Prostate gland (tissue), 2 donors: Measurements from ENCODE around the gene GRHL1. TPM values are rescaled to one million over a fixed set of nuclear protein-coding genes. Genes with fewer than 3 reads are reported as not detected.

Experiments used
- DNase-seq: peaks from one replicate; pipeline ENCODE4 v3.0.0-alpha.2; 2019; ENCODE audit warnings: low spot score
- H3K27ac ChIP-seq, 2 donors: fragments of 200-600 bp; sonication (generic); 2 replicates each; pipeline ENCODE4 v1.5.1; 2017 to 2019
- H3K27me3 ChIP-seq: fragments of 200-600 bp; sonication (generic); replicated peaks from 2 replicates; pipeline ENCODE4 v1.5.1; 2019; ENCODE audit not compliant: insufficient read depth
- H3K36me3 ChIP-seq, 2 donors: fragments of 200-600 bp; sonication (generic); 1 replicate in 1 of 2; 2 replicates in 1 of 2; pipeline versions ENCODE4 v1.5.1 to v1.8.1; 2017 to 2019
- H3K4me1 ChIP-seq: fragments of 200-600 bp; sonication (generic); replicated peaks from 2 replicates; pipeline ENCODE4 v1.5.1; 2019
- H3K4me3 ChIP-seq, 2 donors: fragments of 200-600 bp; sonication (generic); 2 replicates each; pipeline ENCODE4 v1.5.1; 2017 to 2019
- H3K9me3 ChIP-seq: fragments of 200-600 bp; sonication (generic); 2 replicates; pipeline ENCODE4 v1.5.1; 2017
- CTCF ChIP-seq, 4 experiments: fragments of 200-600 bp in 2 of 4; fragments of 450-650 bp in 2 of 4; sonication (generic) in 2 of 4; IDR thresholded peaks; 1 replicate in 3 of 4; 2 replicates in 1 of 4; pipeline ENCODE4 v1.5.1; 2016 to 2019; ENCODE audit warnings: antibody characterized with exemption in 4 of 4, mild to moderate bottlenecking in 2 of 4, moderate library complexity in 2 of 4
- POLR2A ChIP-seq: fragments of 450-650 bp; IDR thresholded peaks from one replicate; pipeline ENCODE4 v1.6.1; 2016; ENCODE audit warnings: antibody characterized with exemption, mild to moderate bottlenecking
- POLR2AphosphoS5 ChIP-seq: sonication (generic); formaldehyde crosslinking; IDR thresholded peaks from one replicate; pipeline ENCODE4 v1.6.1; 2017; ENCODE audit warnings: antibody characterized with exemption
- WGBS: methylation state at CpG from one replicate; pipeline ENCODE4 v1.1.5; 2018; 5-methylcytosine and 5-hydroxymethylcytosine counted together
- intact Hi-C: fragments of 100-400 bp; cut with DNase I; formaldehyde crosslinking; loops from one replicate; pipeline ENCODE4 v1.14.2; 2022
- total RNA-seq, 2 donors: library from RNA; depleted of rRNA; stranded (reverse); fragments of >200 nt; gene quantifications; one replicate each; pipeline ENCODE4 v1.1.0, GENCODE V29; 2016

Gene GRHL1
- total RNA-seq, 2 donors from 2014 or later: 25.7 to 31.8 TPM

DNA sequence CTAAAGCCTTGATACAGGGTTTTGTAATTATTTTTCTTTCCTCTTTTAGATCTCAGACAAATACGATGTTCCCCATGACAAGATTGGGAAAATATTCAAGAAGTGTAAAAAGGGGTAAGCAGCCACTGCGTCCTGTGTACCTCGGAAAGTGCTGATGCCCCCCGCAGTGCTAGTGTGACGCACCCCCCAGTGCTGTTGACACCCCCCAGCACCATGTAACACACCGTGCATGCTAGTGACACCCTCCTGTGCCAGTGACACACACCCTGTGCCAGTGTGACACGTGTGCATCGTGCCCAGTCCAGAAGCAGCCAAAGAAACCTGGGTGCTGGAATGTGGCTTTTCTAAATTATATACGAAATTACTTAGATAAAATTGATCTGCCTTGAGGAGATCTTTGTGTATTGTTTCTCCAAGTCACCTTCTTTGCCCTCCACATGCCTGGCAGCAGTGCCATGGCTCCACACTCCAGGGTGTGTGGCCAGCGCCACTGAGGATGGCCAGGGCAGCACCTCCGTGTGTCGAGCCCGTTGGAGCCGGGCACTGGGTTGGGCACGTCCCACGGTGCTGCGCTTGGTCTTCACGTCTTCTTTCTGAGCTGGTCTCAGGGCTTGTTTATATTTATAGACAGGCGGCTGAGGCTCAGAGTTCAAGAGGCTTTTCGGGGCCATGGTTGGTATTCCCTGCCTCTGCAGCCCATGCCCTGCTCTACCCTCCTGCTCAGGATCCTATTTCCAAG lies 47.6 kb downstream of the GRHL1 start:
- TF ChIP-seq POLR2AphosphoS5 (no peak), CTCF (IDR thresholded peaks at IDR 0.05) (no peak), POLR2A (no peak)
- 92% methylated on average over 20 of the region's 20 CpGs for WGBS
- intact Hi-C loops: no loop called here
- Histone ChIP-seq H3K9me3 (no peaks in the 10 kb centered on the region), H3K4me1 (no peaks in the 10 kb centered on the region), H3K27me3 (no peaks in the 10 kb centered on the region), H3K36me3 (no peaks in the 10 kb centered on the region), H3K4me3 (no peak overlapping the region), H3K27ac (no peak overlapping the region)
- DNase-seq: no peak

DNA sequence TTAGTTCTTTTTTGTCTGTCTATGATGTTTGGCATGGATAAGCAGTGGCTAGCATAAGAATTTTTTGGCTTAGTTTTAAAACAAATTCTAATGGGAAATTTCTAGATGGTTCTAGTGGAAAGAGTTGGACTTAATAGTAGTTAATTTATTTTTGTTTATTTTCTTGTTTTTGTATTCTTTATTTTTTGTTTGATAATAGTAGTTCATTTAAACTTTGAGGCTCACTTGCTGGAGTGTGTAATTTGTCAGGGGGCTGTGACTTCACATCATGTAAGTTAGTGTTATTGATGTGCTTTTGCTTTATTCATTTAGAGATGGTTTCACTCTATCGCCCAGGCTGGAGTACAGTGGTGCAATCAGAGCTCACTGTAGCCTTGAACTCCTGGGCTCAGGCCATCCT lies 48.2 kb downstream of the GRHL1 start:
- Histone ChIP-seq H3K27me3 (no peaks in the 10 kb centered on the region), H3K4me1 (no peaks in the 10 kb centered on the region), H3K4me3 (no peak overlapping the region), H3K36me3 (no peaks in the 10 kb centered on the region), H3K27ac (no peak overlapping the region), H3K9me3 (no peaks in the 10 kb centered on the region)
- no peak for TF ChIP-seq CTCF (IDR thresholded peaks at IDR 0.05)
- no peak for TF ChIP-seq POLR2A
- no peak for TF ChIP-seq POLR2AphosphoS5
- no peak for DNase-seq
- WGBS: 94% methylated on average over 1 of the region's 1 CpG
- intact Hi-C loops: no loop called here

GRCh38 chr2:10000541-10000940 lies 49.0 kb downstream of the GRHL1 start:
- TF ChIP-seq POLR2A: no peak
- TF ChIP-seq POLR2AphosphoS5: no peak
- intact Hi-C loops: no loop called here
- Histone ChIP-seq H3K9me3 (no peaks in the 10 kb centered on the region), H3K27ac (no peak overlapping the region), H3K36me3 (no peaks in the 10 kb centered on the region), H3K27me3 (no peaks in the 10 kb centered on the region), H3K4me3 (no peak overlapping the region), H3K4me1 (no peaks in the 10 kb centered on the region)
- 85% methylated on average over 8 of the region's 8 CpGs for WGBS
- no peak for DNase-seq

- intact Hi-C loops: no loop called here
- no peak overlapping the region for H3K27ac ChIP-seq
- no peaks in the 10 kb centered on the region for H3K9me3 ChIP-seq
- no peaks in the 10 kb centered on the region for H3K27me3 ChIP-seq
- WGBS: 85% methylated on average over 5 of the region's 5 CpGs
- DNase-seq: no peak
- no peaks in the 10 kb centered on the region for H3K36me3 ChIP-seq
- TF ChIP-seq POLR2AphosphoS5: no peak
- TF ChIP-seq CTCF (IDR thresholded peaks at IDR 0.05): no peak
- no peak for TF ChIP-seq POLR2A
- H3K4me3 ChIP-seq: no peak overlapping the region
- H3K4me1 ChIP-seq: no peaks in the 10 kb centered on the region
Observed at GRCh38 chr2:10001586-10001985, 50.1 kb downstream of the GRHL1 start.

DNA sequence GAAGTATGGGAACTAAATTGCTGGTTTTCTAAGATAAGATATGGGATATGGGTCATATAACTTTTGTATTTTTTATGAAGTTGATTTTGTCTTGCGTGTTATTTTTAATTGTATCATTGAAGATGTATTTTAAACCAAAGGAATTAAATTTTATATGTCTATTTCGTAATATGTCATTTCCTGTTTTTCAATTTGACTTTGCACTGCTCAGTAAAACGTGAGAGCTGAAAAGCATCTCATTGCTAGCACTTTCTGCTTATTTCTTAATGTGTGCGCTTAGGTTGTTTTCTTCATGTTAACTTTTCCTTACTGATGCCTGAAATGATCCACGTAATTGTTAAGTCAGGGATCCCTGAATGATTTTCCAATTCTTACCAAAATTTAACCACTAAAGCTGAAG lies 50.6 kb downstream of the GRHL1 start:
- H3K27ac ChIP-seq: no peak overlapping the region
- WGBS: 89% methylated on average over 5 of the region's 5 CpGs
- intact Hi-C loops: no loop called here
- no peaks in the 10 kb centered on the region for H3K27me3 ChIP-seq
- TF ChIP-seq CTCF (IDR thresholded peaks at IDR 0.05) (no peak), POLR2A (no peak), POLR2AphosphoS5 (no peak)
- no peaks in the 10 kb centered on the region for H3K9me3 ChIP-seq
- H3K4me1 ChIP-seq: no peaks in the 10 kb centered on the region
- no peak overlapping the region for H3K4me3 ChIP-seq
- H3K36me3 ChIP-seq: no peaks in the 10 kb centered on the region
- DNase-seq: no peak
